Fibroblast of the aortic adventitia (primary cell): ENCODE data around the gene DNM2. TPM values are rescaled to one million over a fixed set of nuclear protein-coding genes. Genes with fewer than 3 reads are reported as not detected.

ENCODE experiments used
- DNase-seq: peaks from one replicate; pipeline ENCODE4 v3.0.0-alpha.2; 2010; ENCODE audit warnings: low read depth
- H3K4me3 ChIP-seq: 2 replicates; pipeline ENCODE4 v1.5.1; 2011; ENCODE audit warnings: low read depth, mild to moderate bottlenecking, control low read depth, low read length, moderate library complexity
- CTCF ChIP-seq: IDR thresholded peaks from 2 replicates; pipeline ENCODE4 v1.5.1; 2011; ENCODE audit warnings: mild to moderate bottlenecking, low read length, control low read depth, inconsistent platforms; ENCODE audit not compliant: insufficient read depth
- total RNA-seq: library from RNA; depleted of rRNA; stranded (reverse); fragments of >200 nt; gene quantifications from 2 replicates; pipeline ENCODE4 v1.2.3, GENCODE V29; 2012; ENCODE audit warnings: low replicate concordance

The DNM2 gene
- total RNA-seq, 1 donor: 83.2 TPM

GRCh38 chr19:10760273-10760944 is 42.5 kb downstream of the DNM2 start:
- H3K4me3 ChIP-seq: no peak overlapping the region
- no peak for TF ChIP-seq CTCF
- DNase-seq: no peak

- no peak overlapping the region for H3K4me3 ChIP-seq
- DNase-seq: no peak
- no peak for TF ChIP-seq CTCF
These were observed 43.8 kb downstream of the DNM2 start for GRCh38 chr19:10761443-10762250.

- DNase-seq: no peak
These were observed 44.8 kb downstream of the DNM2 start for GRCh38 chr19:10762656-10763055.

GRCh38 chr19:10763411-10763810 is 45.5 kb downstream of the DNM2 start:
- TF ChIP-seq CTCF: no peak
- H3K4me3 ChIP-seq: no peak overlapping the region
- no peak for DNase-seq

More at GRCh38 chr19:10762656-10763055, 44.8 kb downstream of the DNM2 start:
- no peak overlapping the region for H3K4me3 ChIP-seq
- no peak for TF ChIP-seq CTCF

- no peak overlapping the region for H3K4me3 ChIP-seq
- DNase-seq: no peak
- no peak for TF ChIP-seq CTCF
These were observed 46.0 kb downstream of the DNM2 start for GRCh38 chr19:10763828-10764339.

GRCh38 chr19:10764340-10764894 is 46.5 kb downstream of the DNM2 start:
- no peak for TF ChIP-seq CTCF
- DNase-seq: no peak
- H3K4me3 ChIP-seq: no peak overlapping the region
